Right lobe of liver (tissue), 6 donors: ENCODE measurements around the gene CYP2D6. TPM values are rescaled to one million over a fixed set of nuclear protein-coding genes. Genes with fewer than 3 reads are reported as not detected.

Experiments
- ATAC-seq, 4 donors: fragments of 200-7000 bp; cut with Tn5 transposase; one replicate each; pipeline ENCODE4 v1.9.1; 2020; ENCODE audit warnings: mild to moderate bottlenecking in 4 of 4, moderate library complexity in 4 of 4
- DNase-seq, 3 donors: peaks; one replicate each; pipeline ENCODE4 v3.0.0-alpha.2; 2020
- H3K27ac ChIP-seq, 3 donors: fragments of 200-600 bp; one replicate each; pipeline ENCODE4 v1.8.0; 2022
- H3K27me3 ChIP-seq, 2 donors: fragments of 200-600 bp; one replicate each; pipeline ENCODE4 v1.8.0; 2022
- H3K36me3 ChIP-seq, 4 donors: fragments of 200-600 bp; sonication (generic) in 1 of 4; one replicate each; pipeline versions ENCODE4 v1.5.1 to v1.8.0; 2017 to 2022; ENCODE audit warnings: control low read depth in 1 of 4
- H3K4me1 ChIP-seq, 4 donors: fragments of 200-600 bp; sonication (generic) in 1 of 4; one replicate each; pipeline versions ENCODE4 v1.5.1 to v1.8.0; 2017 to 2022; ENCODE audit warnings: control low read depth in 1 of 4
- H3K4me3 ChIP-seq, 3 donors: fragments of 200-600 bp; one replicate each; pipeline ENCODE4 v1.8.0; 2022
- H3K9me3 ChIP-seq, 4 donors: fragments of 200-600 bp; sonication (generic) in 1 of 4; one replicate each; pipeline versions ENCODE4 v1.5.1 to v1.8.0; 2017 to 2022; ENCODE audit warnings: control low read depth in 1 of 4
- CTCF ChIP-seq, 4 donors: fragments of 200-600 bp in 3 of 4; fragments of 450-650 bp in 1 of 4; IDR thresholded peaks; one replicate each; pipeline versions ENCODE4 v1.5.1 to v1.8.0; 2016 to 2022; ENCODE audit warnings: antibody characterized with exemption in 4 of 4, mild to moderate bottlenecking in 2 of 4
- POLR2A ChIP-seq: fragments of 450-650 bp; IDR thresholded peaks from one replicate; pipeline ENCODE4 v1.6.1; 2017; ENCODE audit warnings: antibody characterized with exemption, mild to moderate bottlenecking
- WGBS: methylation state at CpG from one replicate; pipeline ENCODE4 v1.1.6; 2018; ENCODE audit warnings: low coverage, low lambda C conversion rate; ENCODE audit not compliant: insufficient coverage; ENCODE audit errors: missing lambda C conversion rate; 5-methylcytosine and 5-hydroxymethylcytosine counted together
- intact Hi-C, 2 donors: fragments of 100-400 bp; cut with DNase I; formaldehyde crosslinking; loops; one replicate each; pipeline versions ENCODE4 v1.11.2 to v1.14.1; 2022
- total RNA-seq, 6 experiments: library from RNA; depleted of rRNA in 2 of 6; stranded (reverse); fragments of >200 nt in 2 of 6; fragmentation: NEBNext Ultra II Directional in 3 of 6; extraction: Animal tissue kit (Norgen Biotek cat#: 25700) in 3 of 6; gene quantifications; one replicate each; pipeline versions ENCODE4 v1.1.0 to v1.2.4, GENCODE V29; 2016 to 2023
- donor health status: DM: no; HTN: yes; CAD: no.
- donor health status: DM: no; HTN: no; CAD: no.
- donor health status: DM: no; HTN: no; CAD: no.
- donor health status: DM: no; HTN: yes; CAD: no.
- donor health status: DM: no; HTN: yes; CAD: no.

Gene CYP2D6
- total RNA-seq, 6 experiments from 2014 or later, result 104 to 400 (median 283) TPM

- Histone ChIP-seq H3K27me3 (no peaks in the 10 kb centered on the region), H3K27ac (no peak overlapping the region), H3K4me3 (no peak overlapping the region), H3K4me1 (peaks cover 0 to 16% (median 4%) of the 10 kb centered on the region in 4 donors), H3K9me3 (no peaks in the 10 kb centered on the region), H3K36me3 (peaks cover 0 to 37% (median 16%) of the 10 kb centered on the region in 4 donors)
- DNase-seq, result no peak
- intact Hi-C loops, result no loop called here
- TF ChIP-seq CTCF (IDR thresholded peaks at IDR 0.05), result no peak
- TF ChIP-seq POLR2A, result no peak
- no peak for ATAC-seq
- 97% methylated on average over 6 of the region's 8 CpGs for WGBS
Measured at GRCh38 chr22:42084874-42085273, 45.7 kb downstream of the CYP2D6 start.

GRCh38 chr22:42083119-42083518, 47.5 kb downstream of the CYP2D6 start:
- no peak for DNase-seq

GRCh38 chr22:42080287-42080686, 50.3 kb downstream of the CYP2D6 start:
- H3K36me3 ChIP-seq, result peaks cover 0 to 20% (median 8%) of the 10 kb centered on the region in 4 donors
- H3K9me3 ChIP-seq, result no peaks in the 10 kb centered on the region
- intact Hi-C loops, result no loop called here
- H3K4me1 ChIP-seq, result peaks cover 0 to 14% (median 6%) of the 10 kb centered on the region in 4 donors
- WGBS, result under 1% methylated on average over 14 of the region's 14 CpGs
- H3K27ac ChIP-seq, result peak overlapping the region; percentile 93 to 98 (median 96)
- H3K4me3 ChIP-seq, result peak overlapping the region; percentile 59 to 75 (median 74)
- H3K27me3 ChIP-seq, result no peaks in the 10 kb centered on the region
- ATAC-seq (peak in 2 of 4 donors; percentile 17 to 18), DNase-seq (peak in 1 of 3 donors; percentile 48)
- TF ChIP-seq POLR2A (no peak), CTCF (IDR thresholded peaks at IDR 0.05) (no peak)

More at GRCh38 chr22:42083119-42083518, 47.5 kb downstream of the CYP2D6 start:
- no peak overlapping the region for H3K4me3 ChIP-seq
- no peaks in the 10 kb centered on the region for H3K9me3 ChIP-seq
- intact Hi-C loops, result no loop called here
- H3K36me3 ChIP-seq, result peaks cover 0 to 37% (median 16%) of the 10 kb centered on the region in 4 donors
- no peak overlapping the region for H3K27ac ChIP-seq
- ATAC-seq, result no peak
- no peaks in the 10 kb centered on the region for H3K27me3 ChIP-seq
- WGBS, result 80% methylated on average over 1 of the region's 4 CpGs
- H3K4me1 ChIP-seq, result peaks cover 0 to 14% (median 6%) of the 10 kb centered on the region in 4 donors
- TF ChIP-seq CTCF (IDR thresholded peaks at IDR 0.05), result no peak
- no peak for TF ChIP-seq POLR2A

GRCh38 chr22:42079319-42080251, 51.0 kb downstream of the CYP2D6 start, which contains the start of gene SMDT1:
Gene SMDT1, plus strand, starts transcription at chr22:42079700. Its CDS starts 69 bp downstream, at chr22:42079769.
- intact Hi-C loops, result no loop called here
- Histone ChIP-seq H3K4me1 (peaks cover 0 to 14% (median 6%) of the 10 kb centered on the region in 4 donors), H3K9me3 (no peaks in the 10 kb centered on the region), H3K36me3 (peaks cover 0 to 13% (median 7%) of the 10 kb centered on the region in 4 donors), H3K27me3 (no peaks in the 10 kb centered on the region), H3K4me3 (peak within 1 kb of the TSS; percentile 59 to 75 (median 74)), H3K27ac (peak within 1 kb of the TSS; percentile 93 to 98 (median 96))
- ATAC-seq (peak; percentile 92 to 94 (median 93)), DNase-seq (peak; percentile 100)
- TF ChIP-seq CTCF (IDR thresholded peaks at IDR 0.05) (no peak), POLR2A (peak; percentile 84)
- WGBS, result under 1% methylated on average over 23 of the region's 71 CpGs
